B cell (primary cell): ENCODE measurements around the gene SURF2. TPM values are rescaled to one million over a fixed set of nuclear protein-coding genes. Genes with fewer than 3 reads are reported as not detected.
"Not testable (repeated sequence)": the region's sequence is repeated elsewhere in the genome, so short reads cannot be mapped to it uniquely, and the experiment has no call there.

Experiments used
- ATAC-seq: fragments of 200-7000 bp; cut with Tn5 transposase; one replicate; pipeline ENCODE4 v1.10.0; 2021; ENCODE audit warnings: low read depth, mild to moderate bottlenecking, moderate number of reproducible peaks, moderate library complexity
- CTCF ChIA-PET: fragments of 350-600 bp; sonication (Branson Sonifier 250); formaldehyde crosslinking; loops from one replicate; lab custom pipeline; 2021; ENCODE audit warnings: antibody characterized with exemption, inconsistent platforms; lab: Charles Lee
- POLR2A ChIA-PET: fragments of 350-600 bp; sonication (Branson Sonifier 250); formaldehyde crosslinking; loops from one replicate; lab custom pipeline; 2021; ENCODE audit warnings: antibody characterized with exemption; lab: Charles Lee
- DNase-seq: peaks from one replicate; pipeline ENCODE4 v3.0.0; 2013
- H2AFZ ChIP-seq: 2 replicates; pipeline ENCODE4 v1.6.1; 2012; ENCODE audit warnings: mild to moderate bottlenecking, low read depth, low read length; ENCODE audit not compliant: insufficient read depth, poor library complexity, severe bottlenecking
- H3K27ac ChIP-seq, 2 donors: 1 replicate in 1 of 2; 2 replicates in 1 of 2; pipeline ENCODE4 v1.5.1; 2012 to 2013; ENCODE audit warnings: low read length in 2 of 2, mild to moderate bottlenecking in 2 of 2, moderate library complexity in 1 of 2
- H3K27me3 ChIP-seq, 4 experiments: fragments of 200-600 bp in 1 of 4; sonication (generic) in 1 of 4; replicated peaks in 1 of 4; 1 replicate in 2 of 4; 2 replicates in 2 of 4; pipeline versions ENCODE4 v1.6.1 to v1.7.0; 2013 to 2016; ENCODE audit warnings: low read length in 3 of 4, mild to moderate bottlenecking in 2 of 4, mixed read lengths in 1 of 4, moderate library complexity in 1 of 4; ENCODE audit not compliant: insufficient read depth in 4 of 4, control insufficient read depth in 3 of 4; ENCODE audit errors: control extremely low read depth in 1 of 4
- H3K36me3 ChIP-seq, 2 experiments: replicated peaks in 1 of 2; 1 replicate in 1 of 2; 2 replicates in 1 of 2; pipeline versions ENCODE4 v1.6.1 to v1.7.1; 2013; ENCODE audit warnings: low read length in 1 of 2; ENCODE audit not compliant: insufficient read depth in 2 of 2, control insufficient read depth in 1 of 2; ENCODE audit errors: control extremely low read depth in 1 of 2, extremely low read depth in 1 of 2
- H3K4me1 ChIP-seq, 2 donors: fragments of 200-600 bp in 1 of 2; sonication (generic) in 1 of 2; 1 replicate in 1 of 2; 2 replicates in 1 of 2; pipeline versions ENCODE4 v1.5.1 to v1.6.1; 2013 to 2017; ENCODE audit warnings: low read length in 2 of 2; ENCODE audit not compliant: control insufficient read depth in 2 of 2, insufficient read depth in 2 of 2
- H3K4me2 ChIP-seq: replicated peaks from 2 replicates; pipeline ENCODE3; 2012; ENCODE audit warnings: mild to moderate bottlenecking, low read depth, low read length; ENCODE audit not compliant: poor library complexity, severe bottlenecking
- H3K4me3 ChIP-seq, 5 experiments: fragments of 200-600 bp in 1 of 5; sonication (generic) in 1 of 5; 1 replicate in 3 of 5; 2 replicates in 2 of 5; pipeline versions ENCODE4 v1.5.1 to v1.7.0; 2011 to 2016; ENCODE audit warnings: low read length in 4 of 5, mild to moderate bottlenecking in 4 of 5, low read depth in 2 of 5, control low read depth in 1 of 5, moderate library complexity in 1 of 5; ENCODE audit not compliant: insufficient read depth in 1 of 5; ENCODE audit errors: control extremely low read depth in 1 of 5, extremely low read depth in 1 of 5
- H3K79me2 ChIP-seq: fragments of 200-600 bp; sonication (generic); one replicate; pipeline ENCODE4 v1.6.0; 2016; ENCODE audit warnings: low read length; ENCODE audit not compliant: control insufficient read depth, insufficient read depth
- H3K9ac ChIP-seq: fragments of 200-600 bp; sonication (generic); 2 replicates; pipeline ENCODE4 v1.6.1; 2017; ENCODE audit warnings: mild to moderate bottlenecking, low read length, moderate library complexity
- H3K9me3 ChIP-seq, 3 donors: one replicate each; pipeline versions ENCODE4 v1.6.1 to v1.7.1; 2013; ENCODE audit warnings: low read length in 2 of 3; ENCODE audit not compliant: control insufficient read depth in 2 of 3, insufficient read depth in 1 of 3; ENCODE audit errors: control extremely low read depth in 1 of 3
- H4K20me1 ChIP-seq: 2 replicates; pipeline ENCODE4 v1.6.0; 2012; ENCODE audit warnings: mild to moderate bottlenecking, low read length; ENCODE audit not compliant: insufficient read depth, control insufficient read depth, poor library complexity, severe bottlenecking
- H3K27ac Mint-ChIP-seq: one replicate; pipeline ENCODE4 v1.8.0; 2021; ENCODE audit warnings: mixed read lengths
- H3K27me3 Mint-ChIP-seq: one replicate; pipeline ENCODE4 v1.8.0; 2021; ENCODE audit warnings: mixed read lengths
- H3K4me1 Mint-ChIP-seq: one replicate; pipeline ENCODE4 v1.8.0; 2021; ENCODE audit warnings: mixed read lengths
- H3K4me3 Mint-ChIP-seq: one replicate; pipeline ENCODE4 v1.8.0; 2021; ENCODE audit warnings: mixed read lengths
- H3K9me3 Mint-ChIP-seq: one replicate; pipeline ENCODE4 v1.8.0; 2022; ENCODE audit warnings: mixed read lengths; ENCODE audit not compliant: insufficient read depth
- CTCF ChIP-seq: fragments of 200-600 bp; IDR thresholded peaks from one replicate; pipeline ENCODE4 v1.8.0; 2022; ENCODE audit warnings: antibody characterized with exemption, mild to moderate bottlenecking
- EZH2 ChIP-seq: IDR thresholded peaks from 2 replicates; pipeline ENCODE4 v1.6.1; 2012; ENCODE audit warnings: borderline replicate concordance, low read depth, mild to moderate bottlenecking, moderate library complexity, low read length; ENCODE audit not compliant: insufficient read depth, poor library complexity, severe bottlenecking
- WGBS: methylation state at CpG from one replicate; pipeline ENCODE4 v1.1.5; 2013; ENCODE audit warnings: missing lambda C conversion rate; ENCODE audit not compliant: insufficient coverage; 5-methylcytosine and 5-hydroxymethylcytosine counted together
- intact Hi-C: fragments of 100-400 bp; cut with micrococcal nuclease; formaldehyde crosslinking; loops from one replicate; pipeline ENCODE4 v1.10.0; 2022
- polyA plus RNA-seq: library from polyadenylated mRNA; depleted of rRNA; stranded (reverse); fragments of >200 nt; gene quantifications from 2 replicates; pipeline ENCODE4 v1.2.3, GENCODE V29; 2012
- total RNA-seq, 2 donors: library from RNA; stranded (reverse); fragments of 120-200 nt in 1 of 2; gene quantifications; 1 replicate in 1 of 2; 2 replicates in 1 of 2; pipeline versions ENCODE4 v1.2.3 to v1.2.4, GENCODE V29; 2013 to 2022

SURF2 gene
- total and polyA plus RNA-seq, 2 donors (not counting 1 experiment from before 2014, with no cell fraction given) = 17.1 to 17.3 TPM

- Histone ChIP-seq H2AFZ (no peak overlapping the region), H3K4me3 (no peak overlapping the region), H3K36me3 (peaks cover 3 to 25% of the 10 kb centered on the region in 2 experiments), H3K4me2 (no peak overlapping the region), H4K20me1 (peaks cover 20% of the 10 kb centered on the region), H3K27ac (no peak overlapping the region), H3K9me3 (peaks cover 0 to 8% (median 0%) of the 10 kb centered on the region in 3 donors), H3K27me3 (no peaks in the 10 kb centered on the region), H3K4me1 (no peaks in the 10 kb centered on the region), H3K9ac (no peak overlapping the region), H3K79me2 (no peaks in the 10 kb centered on the region)
- POLR2A ChIA-PET = no interaction called here
- Mint-ChIP-seq H3K4me3 (no peak overlapping the region), H3K27me3 (no peaks in the 10 kb centered on the region), H3K27ac (no peak overlapping the region), H3K4me1 (peaks cover 4% of the 10 kb centered on the region), H3K9me3 (no peaks in the 10 kb centered on the region)
- WGBS = 96% methylated on average over 8 of the region's 10 CpGs
- no peak for ATAC-seq
- no peak for DNase-seq
- TF ChIP-seq EZH2 (no peak), CTCF (no peak)
- CTCF ChIA-PET = no interaction called here
- intact Hi-C loops = no loop called here
Measured at GRCh38 chr9:133327834-133328484, 28.4 kb upstream of the SURF2 start.

- H3K27me3 ChIP-seq, H3K4me2 ChIP-seq, H2AFZ ChIP-seq, H3K79me2 ChIP-seq, H3K4me1 ChIP-seq, POLR2A ChIA-PET, H3K27me3 Mint-ChIP-seq, ATAC-seq, H3K9me3 Mint-ChIP-seq, H3K9ac ChIP-seq, H3K4me3 ChIP-seq, H3K27ac ChIP-seq, H3K4me3 Mint-ChIP-seq, intact Hi-C loops, H3K27ac Mint-ChIP-seq, H3K9me3 ChIP-seq: not testable (repeated sequence)
- TF ChIP-seq CTCF = peak; percentile 52
- H3K4me1 Mint-ChIP-seq = peaks cover 11% of the 10 kb centered on the region
- peaks cover 36% of the 10 kb centered on the region for H4K20me1 ChIP-seq
- WGBS = 60% methylated on average over 3 of the region's 21 CpGs
- peaks cover 3 to 41% of the 10 kb centered on the region in 2 experiments for H3K36me3 ChIP-seq
- CTCF ChIA-PET = interaction anchor here (0.6 to 1.6 kb wide), 3 partner anchors 14 to 307 kb away, joined by 4 to 5 read pairs (median 4); no protein-coding TSS in a partner anchor
- peak; percentile 22 for DNase-seq
Measured at GRCh38 chr9:133329306-133330156, 26.8 kb upstream of the SURF2 start.
